DMS153 (cell line): ENCODE data around the gene C1GALT1C1L.
"Not testable (repeated sequence)": the region's sequence is repeated elsewhere in the genome, so short reads cannot be mapped to it uniquely, and the experiment has no call there.

Experiments used
- DNase-seq: peaks from one replicate; lab custom pipeline; 2025; lab: John Stamatoyannopoulos, UW

Gene C1GALT1C1L

DNA sequence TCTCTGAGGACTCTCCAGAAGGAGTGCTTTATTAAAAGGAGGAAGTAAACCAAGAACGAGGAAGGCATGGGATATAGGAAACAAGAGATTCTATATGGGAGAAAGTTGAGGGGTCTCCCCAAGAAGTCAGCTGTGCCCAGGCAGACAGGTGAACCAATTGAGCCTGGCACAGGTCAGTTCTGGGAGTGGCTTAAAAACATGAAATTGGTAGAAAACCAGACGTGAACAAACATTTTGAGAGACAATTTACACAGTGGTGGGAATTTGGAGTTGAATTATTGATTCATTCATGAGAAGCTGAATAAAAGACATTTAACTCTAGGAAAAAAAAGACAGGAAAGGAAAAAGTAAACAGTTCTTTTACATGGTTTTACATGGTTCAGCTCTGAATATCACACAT lies 22.7 kb downstream of the C1GALT1C1L start:
- no peak for DNase-seq

DNA sequence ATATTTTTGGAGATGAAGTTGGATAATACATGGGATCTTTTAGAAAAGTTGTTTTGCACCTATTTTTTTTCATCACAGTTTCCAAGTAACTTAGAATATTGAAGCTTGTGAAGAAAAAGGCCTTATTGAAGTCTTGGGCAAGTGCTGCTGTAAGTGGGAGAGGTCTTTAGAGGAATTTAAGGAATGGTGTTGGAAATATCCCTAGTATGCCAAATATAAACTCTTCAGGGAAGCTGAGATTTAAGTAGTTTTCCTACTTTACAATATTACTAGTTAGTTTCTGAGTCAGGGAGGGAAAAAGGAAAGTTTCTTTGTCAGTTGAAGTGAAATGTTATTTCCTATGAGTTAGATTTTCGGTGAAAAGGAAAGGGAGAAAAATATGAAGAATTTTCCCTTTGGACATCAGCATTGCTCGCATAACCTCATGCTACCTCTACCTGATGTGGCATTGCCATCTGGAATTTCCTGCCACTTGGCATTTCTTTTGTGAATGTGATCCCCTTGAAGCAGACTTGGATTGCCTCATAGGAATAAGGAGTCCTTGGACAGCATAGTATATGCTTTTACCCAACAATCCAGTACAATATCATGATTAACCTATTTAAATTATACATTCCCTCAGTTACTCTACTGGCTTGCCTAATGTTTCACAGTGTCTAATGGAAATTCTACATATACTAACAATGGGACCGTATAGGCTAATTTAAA lies 27.1 kb downstream of the C1GALT1C1L start:
- DNase-seq = no peak

GRCh38 chr2:43643680-43644079 lies 32.5 kb downstream of the C1GALT1C1L start:
- DNase-seq = no peak

DNA sequence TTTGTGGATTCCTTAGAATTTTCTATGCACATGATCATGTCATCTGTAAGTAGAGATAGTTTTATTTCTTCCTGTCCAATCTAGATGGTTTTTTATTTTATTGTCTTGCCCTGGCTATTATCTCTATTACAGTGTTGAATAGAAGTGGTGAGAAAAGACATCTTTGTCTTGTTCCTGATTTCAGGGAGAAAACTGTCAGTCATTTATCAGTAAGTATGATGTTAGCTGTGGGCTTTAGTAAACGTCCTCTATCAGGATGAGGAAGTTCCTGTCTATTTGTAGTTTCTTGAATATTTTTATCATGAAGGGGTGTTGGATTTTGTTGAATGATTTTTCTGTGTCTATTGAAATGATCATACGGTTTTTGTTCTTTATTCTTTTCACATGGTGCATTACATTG lies 33.9 kb downstream of the C1GALT1C1L start:
- no peak for DNase-seq

- DNase-seq = peak; percentile 62
These were observed 39.0 kb downstream of the C1GALT1C1L start, which contains the start of gene PLEKHH2 for GRCh38 chr2:43637030-43637803. Gene PLEKHH2, plus strand, starts transcription at chr2:43637260. Its CDS starts 7,414 bp downstream, at chr2:43644674.

DNA sequence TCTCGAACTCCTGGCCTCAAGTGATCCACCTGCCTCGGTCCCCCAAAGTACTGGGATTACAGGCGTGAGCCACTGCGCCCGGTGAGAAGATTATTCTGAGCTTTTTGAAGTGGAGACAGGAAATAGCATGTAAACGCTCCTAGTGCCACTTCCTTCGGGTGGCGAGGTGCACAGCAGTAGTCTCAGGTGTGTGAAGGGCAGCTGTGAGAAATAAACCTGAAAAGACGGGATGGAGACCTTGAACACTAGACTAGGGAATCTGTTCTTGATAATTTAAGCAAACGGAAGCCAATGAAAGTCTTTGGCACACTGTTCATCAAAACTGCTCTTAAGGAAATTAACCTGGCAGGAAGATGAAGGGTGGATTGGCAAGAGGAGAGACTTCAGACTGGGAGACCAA lies 39.6 kb downstream of the C1GALT1C1L start:
- DNase-seq = peak; percentile 51

DNA sequence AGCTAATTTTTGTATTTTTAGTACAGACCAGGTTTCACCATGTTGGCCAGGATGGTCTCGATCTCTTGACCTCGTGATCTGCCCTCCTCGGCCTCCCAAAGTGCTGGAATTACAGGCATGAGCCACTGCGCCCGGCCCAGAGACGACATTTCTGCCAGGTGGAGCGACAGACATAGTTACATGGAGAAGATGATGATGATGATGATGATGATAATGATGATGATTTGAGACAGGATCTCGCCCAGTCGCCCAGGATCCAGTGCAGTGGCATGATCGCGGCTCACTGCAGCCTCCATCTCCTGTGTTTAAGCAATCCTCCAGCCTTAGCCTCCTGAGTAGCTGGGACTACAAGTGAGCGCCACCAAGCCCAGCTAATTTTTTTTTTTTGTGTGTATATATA lies 40.1 kb downstream of the C1GALT1C1L start:
- not testable (repeated sequence) for DNase-seq

DNA sequence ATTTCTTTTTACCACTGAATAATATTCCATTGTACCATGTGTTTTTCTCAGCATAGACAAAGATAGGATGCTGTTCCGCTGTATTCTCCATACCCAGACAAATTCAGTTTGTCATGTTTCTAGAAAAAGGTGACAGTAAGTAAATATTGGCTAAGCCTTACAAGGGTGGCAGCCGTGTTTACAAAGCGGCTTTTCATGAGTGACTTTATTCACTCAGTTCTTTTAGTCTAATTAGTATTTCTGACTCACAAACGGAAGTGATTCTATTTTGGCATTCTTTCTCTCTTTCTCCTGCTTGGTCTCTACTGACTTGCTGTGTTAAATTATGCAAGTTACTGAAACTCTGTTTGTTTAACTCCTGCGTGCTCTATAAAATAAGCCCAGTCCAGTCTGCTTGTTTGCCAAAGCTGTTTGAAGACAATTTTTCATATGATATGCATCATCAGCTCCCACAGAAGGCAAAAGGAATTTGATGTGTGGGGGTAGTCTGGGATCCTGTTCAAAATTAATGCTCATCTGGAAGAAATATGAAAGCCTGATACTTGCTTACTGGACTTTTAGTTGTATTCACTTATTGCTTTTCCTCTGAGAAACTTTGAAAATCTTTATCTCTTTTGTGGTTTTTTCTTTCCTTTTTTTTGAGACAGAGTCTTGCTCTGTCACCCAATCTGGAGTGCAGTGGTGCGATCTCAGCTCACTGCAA lies 41.5 kb downstream of the C1GALT1C1L start:
- peak; percentile 95 for DNase-seq

- no peak for DNase-seq
These were observed 44.5 kb downstream of the C1GALT1C1L start for GRCh38 chr2:43631618-43632317.
